SU-DHL-6 (cell line): ENCODE data around the gene RCAN1.

Experiments used
- EZH2phosphoT487 ChIP-seq: fragments of 200-600 bp; sonication (generic), shearing (Covaris generic); conservative IDR thresholded peaks from 2 replicates; pipeline ENCODE4 v1.6.1; 2018; ENCODE audit warnings: mild to moderate bottlenecking, antibody characterized with exemption, low read length, moderate library complexity, mixed read lengths
- TF ChIP-seq, protein P1 (sequence below): fragments of 200-600 bp; sonication (generic); IDR thresholded peaks from one replicate; pipeline ENCODE4 v1.5.1; 2017; ENCODE audit warnings: antibody characterized with exemption, mild to moderate bottlenecking, low read length, moderate library complexity; ENCODE audit not compliant: insufficient read depth, poor library complexity, severe bottlenecking

DNA sequence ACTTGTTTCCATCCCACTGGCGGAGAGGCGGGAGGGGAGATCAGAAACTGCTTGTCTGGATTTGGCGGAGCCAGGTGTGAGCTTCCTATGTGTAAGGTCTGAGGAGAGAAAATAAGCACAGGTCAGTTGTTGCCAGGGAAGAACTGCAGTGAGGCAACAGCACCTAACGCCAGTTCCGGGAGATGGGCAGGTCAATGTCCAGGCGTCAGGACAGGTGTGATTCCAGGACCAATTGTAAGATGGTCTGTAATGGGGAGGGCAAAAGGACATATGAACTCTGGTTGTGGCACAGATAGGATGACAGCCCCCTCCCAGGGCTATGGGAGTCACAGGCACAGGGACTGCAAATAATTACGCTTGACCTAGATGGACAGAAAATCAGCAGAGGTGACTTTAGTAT is 93.4 kb downstream of the RCAN1 start:
- no peak for TF ChIP-seq EZH2phosphoT487
- TF ChIP-seq, protein P1, sequence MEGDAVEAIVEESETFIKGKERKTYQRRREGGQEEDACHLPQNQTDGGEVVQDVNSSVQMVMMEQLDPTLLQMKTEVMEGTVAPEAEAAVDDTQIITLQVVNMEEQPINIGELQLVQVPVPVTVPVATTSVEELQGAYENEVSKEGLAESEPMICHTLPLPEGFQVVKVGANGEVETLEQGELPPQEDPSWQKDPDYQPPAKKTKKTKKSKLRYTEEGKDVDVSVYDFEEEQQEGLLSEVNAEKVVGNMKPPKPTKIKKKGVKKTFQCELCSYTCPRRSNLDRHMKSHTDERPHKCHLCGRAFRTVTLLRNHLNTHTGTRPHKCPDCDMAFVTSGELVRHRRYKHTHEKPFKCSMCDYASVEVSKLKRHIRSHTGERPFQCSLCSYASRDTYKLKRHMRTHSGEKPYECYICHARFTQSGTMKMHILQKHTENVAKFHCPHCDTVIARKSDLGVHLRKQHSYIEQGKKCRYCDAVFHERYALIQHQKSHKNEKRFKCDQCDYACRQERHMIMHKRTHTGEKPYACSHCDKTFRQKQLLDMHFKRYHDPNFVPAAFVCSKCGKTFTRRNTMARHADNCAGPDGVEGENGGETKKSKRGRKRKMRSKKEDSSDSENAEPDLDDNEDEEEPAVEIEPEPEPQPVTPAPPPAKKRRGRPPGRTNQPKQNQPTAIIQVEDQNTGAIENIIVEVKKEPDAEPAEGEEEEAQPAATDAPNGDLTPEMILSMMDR = no peak
